ENCODE data around the gene CD38. TPM values are rescaled to one million over a fixed set of nuclear protein-coding genes. Genes with fewer than 3 reads are reported as not detected.
"Not testable (repeated sequence)": the region's sequence is repeated elsewhere in the genome, so short reads cannot be mapped to it uniquely, and the experiment has no call there.

CD38 gene
- total RNA-seq, 1 donor from 2014 or later, result 0.34 TPM

DNA sequence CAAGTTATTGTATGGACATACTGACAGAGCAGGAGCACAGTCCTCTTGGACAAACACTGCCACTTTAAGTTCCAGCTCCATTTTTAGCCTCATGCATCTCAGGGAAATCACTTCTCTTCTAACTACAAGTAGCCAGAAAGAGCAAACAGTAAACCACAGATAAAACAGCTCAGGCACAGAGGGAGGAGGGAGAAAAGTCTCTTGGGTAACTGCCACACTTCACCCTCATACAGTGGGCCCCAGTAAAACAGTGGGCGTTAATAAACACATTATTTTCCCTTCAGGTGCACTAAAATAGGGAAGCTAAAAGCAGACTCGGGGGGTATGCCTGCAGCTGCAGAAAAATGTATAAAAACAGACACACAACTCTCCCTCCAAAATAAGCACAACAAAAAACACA, 21.6 kb downstream of the CD38 start:
- H3K27ac Mint-ChIP-seq, result no peak overlapping the region
- H3K27me3 Mint-ChIP-seq, result no peaks in the 10 kb centered on the region
- no peaks in the 10 kb centered on the region for H3K4me1 Mint-ChIP-seq (ENCODE audit: unreplicated experiment)
- H3K36me3 Mint-ChIP-seq, result no peaks in the 10 kb centered on the region
- TF ChIP-seq, protein P1, sequence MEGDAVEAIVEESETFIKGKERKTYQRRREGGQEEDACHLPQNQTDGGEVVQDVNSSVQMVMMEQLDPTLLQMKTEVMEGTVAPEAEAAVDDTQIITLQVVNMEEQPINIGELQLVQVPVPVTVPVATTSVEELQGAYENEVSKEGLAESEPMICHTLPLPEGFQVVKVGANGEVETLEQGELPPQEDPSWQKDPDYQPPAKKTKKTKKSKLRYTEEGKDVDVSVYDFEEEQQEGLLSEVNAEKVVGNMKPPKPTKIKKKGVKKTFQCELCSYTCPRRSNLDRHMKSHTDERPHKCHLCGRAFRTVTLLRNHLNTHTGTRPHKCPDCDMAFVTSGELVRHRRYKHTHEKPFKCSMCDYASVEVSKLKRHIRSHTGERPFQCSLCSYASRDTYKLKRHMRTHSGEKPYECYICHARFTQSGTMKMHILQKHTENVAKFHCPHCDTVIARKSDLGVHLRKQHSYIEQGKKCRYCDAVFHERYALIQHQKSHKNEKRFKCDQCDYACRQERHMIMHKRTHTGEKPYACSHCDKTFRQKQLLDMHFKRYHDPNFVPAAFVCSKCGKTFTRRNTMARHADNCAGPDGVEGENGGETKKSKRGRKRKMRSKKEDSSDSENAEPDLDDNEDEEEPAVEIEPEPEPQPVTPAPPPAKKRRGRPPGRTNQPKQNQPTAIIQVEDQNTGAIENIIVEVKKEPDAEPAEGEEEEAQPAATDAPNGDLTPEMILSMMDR (conservative IDR thresholded peaks at IDR 0.05), result no peak
- H3K4me3 Mint-ChIP-seq, result no peak overlapping the region
- no peak for DNase-seq (ENCODE audit: extremely low spot score, unreplicated experiment)
- no peaks in the 10 kb centered on the region for H3K9me3 Mint-ChIP-seq

- H3K4me3 Mint-ChIP-seq; H3K27me3 Mint-ChIP-seq; H3K27ac Mint-ChIP-seq; H3K9me3 Mint-ChIP-seq; DNase-seq (ENCODE audit: extremely low spot score, unreplicated experiment); H3K4me1 Mint-ChIP-seq (ENCODE audit: unreplicated experiment); H3K36me3 Mint-ChIP-seq: not testable (repeated sequence)
Measured at GRCh38 chr4:15802497-15802896, 24.4 kb downstream of the CD38 start.

GRCh38 chr4:15805583-15806517, 27.7 kb downstream of the CD38 start:
- Mint-ChIP-seq H3K27me3 (peaks cover 12% of the 10 kb centered on the region), H3K4me1 (ENCODE audit: unreplicated experiment) (peaks cover 4% of the 10 kb centered on the region), H3K27ac (peak overlapping the region; percentile 19), H3K36me3 (no peaks in the 10 kb centered on the region), H3K4me3 (no peak overlapping the region), H3K9me3 (no peaks in the 10 kb centered on the region)
- DNase-seq (ENCODE audit: extremely low spot score, unreplicated experiment), result no peak
- TF ChIP-seq, protein P1 (conservative IDR thresholded peaks at IDR 0.05), result peak; percentile 88

DNA sequence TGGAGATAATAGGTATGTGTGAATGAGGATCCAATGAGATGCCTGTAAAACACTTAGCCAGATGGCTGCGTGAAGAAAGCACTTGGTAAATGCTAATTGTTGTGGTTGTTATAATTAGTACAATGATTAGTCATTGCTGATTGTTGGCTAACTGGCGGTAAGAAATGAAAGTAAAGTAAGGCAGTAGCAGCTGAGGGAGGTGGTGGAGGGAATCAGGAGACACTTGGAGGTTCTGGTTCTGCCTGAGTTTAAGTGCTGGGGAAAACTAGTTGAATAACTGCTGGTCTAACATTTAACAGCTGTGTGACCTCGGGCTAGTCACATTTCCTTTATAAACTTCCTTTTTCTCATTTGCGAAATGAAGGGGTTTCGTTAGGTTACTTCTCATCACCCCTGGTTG, 30.9 kb downstream of the CD38 start:
- Mint-ChIP-seq H3K9me3 (no peaks in the 10 kb centered on the region), H3K4me1 (ENCODE audit: unreplicated experiment) (peaks cover 4% of the 10 kb centered on the region), H3K27ac (no peak overlapping the region), H3K36me3 (no peaks in the 10 kb centered on the region), H3K4me3 (no peak overlapping the region), H3K27me3 (peaks cover 12% of the 10 kb centered on the region)
- TF ChIP-seq, protein P1 (conservative IDR thresholded peaks at IDR 0.05), result no peak
- DNase-seq (ENCODE audit: extremely low spot score, unreplicated experiment), result no peak

GRCh38 chr4:15809466-15809865, 31.3 kb downstream of the CD38 start:
- no peak overlapping the region for H3K4me3 Mint-ChIP-seq
- peaks cover 4% of the 10 kb centered on the region for H3K4me1 Mint-ChIP-seq (ENCODE audit: unreplicated experiment)
- no peaks in the 10 kb centered on the region for H3K36me3 Mint-ChIP-seq
- no peak for DNase-seq (ENCODE audit: extremely low spot score, unreplicated experiment)
- H3K9me3 Mint-ChIP-seq, result no peaks in the 10 kb centered on the region
- H3K27me3 Mint-ChIP-seq, result peaks cover 12% of the 10 kb centered on the region
- no peak overlapping the region for H3K27ac Mint-ChIP-seq
- TF ChIP-seq, protein P1 (conservative IDR thresholded peaks at IDR 0.05), result no peak

DNA sequence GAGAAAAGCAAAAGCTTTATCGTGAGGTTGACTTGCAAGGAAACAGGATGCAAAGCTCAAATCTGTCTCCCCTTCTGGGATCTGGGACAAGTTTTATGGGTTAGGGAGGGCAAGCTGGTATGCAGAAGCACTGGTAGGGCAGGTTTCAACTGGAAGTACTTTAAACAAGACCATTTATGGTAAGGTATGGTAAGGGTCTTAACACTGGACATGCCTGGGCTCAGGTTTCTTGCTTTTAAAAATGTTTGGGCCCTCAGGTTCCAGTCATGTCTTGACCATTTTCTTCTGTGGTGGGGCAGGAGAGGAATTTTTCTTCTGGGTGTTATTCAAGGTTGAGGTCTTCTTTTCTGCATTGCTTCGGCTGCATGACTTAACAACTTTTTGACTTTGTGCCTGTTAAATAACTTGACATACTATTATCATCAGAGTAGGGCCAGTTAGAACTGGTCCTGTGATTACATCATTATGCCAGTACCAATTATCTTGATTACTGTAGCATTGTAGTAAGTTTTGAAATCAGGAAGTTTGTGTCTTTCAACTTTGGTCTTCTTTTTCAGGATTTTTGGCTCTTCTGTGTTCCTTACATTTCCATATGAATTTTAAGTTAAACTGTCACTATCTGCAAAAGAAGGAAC, 33.7 kb downstream of the CD38 start:
- Mint-ChIP-seq H3K27ac (peak overlapping the region; percentile 92), H3K4me3 (peak overlapping the region; percentile 40), H3K4me1 (ENCODE audit: unreplicated experiment) (no peaks in the 10 kb centered on the region), H3K9me3 (no peaks in the 10 kb centered on the region), H3K27me3 (peaks cover 3% of the 10 kb centered on the region), H3K36me3 (no peaks in the 10 kb centered on the region)
- no peak for DNase-seq (ENCODE audit: extremely low spot score, unreplicated experiment)
- TF ChIP-seq, protein P1 (conservative IDR thresholded peaks at IDR 0.05), result no peak

Data from type B pancreatic cell (in vitro differentiated cells).